ENCODE data around the gene INPP5A. TPM values are rescaled to one million over a fixed set of nuclear protein-coding genes. Genes with fewer than 3 reads are reported as not detected.

INPP5A gene
- total and polyA plus RNA-seq, 2 of the 13 experiments (the other 11 are each of a cell fraction or from before 2014, with no cell fraction given) = 17.5 to 37.9 TPM

DNA sequence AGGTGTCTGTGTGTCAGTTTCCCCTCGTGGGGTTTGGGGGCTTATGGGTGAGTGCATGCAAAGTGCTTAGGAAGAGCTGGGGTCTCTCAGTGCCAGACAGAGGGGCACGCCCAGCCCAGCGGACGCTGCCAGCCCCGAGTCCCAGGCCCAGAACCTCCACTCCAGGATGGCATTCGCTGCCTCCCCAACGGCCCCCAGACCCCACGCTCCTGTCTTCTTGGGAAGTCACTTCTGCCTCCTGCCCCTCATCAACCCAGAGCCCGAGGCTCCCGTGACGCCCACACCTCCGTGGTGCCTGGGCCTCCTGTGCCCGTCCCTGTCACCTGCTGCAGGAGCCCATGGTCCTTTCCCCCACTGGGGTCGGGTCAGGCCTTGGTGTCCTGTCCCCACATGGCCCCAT lies 213.3 kb downstream of the INPP5A start:
- ChIA-PET CTCF (ENCODE audit: low intra/inter-chr PET ratio, low total read pairs) (no interaction called here), POLR2A (no interaction called here)
- no peak overlapping the region for H3K4me3 ChIP-seq (replicated peaks in 1 of 3; ENCODE audit: insufficient read depth in 1 of 3, low read depth in 2 of 3, low read length in 3 of 3)
- no peaks in the 10 kb centered on the region for H3K27me3 ChIP-seq (ENCODE audit: control insufficient read depth in 1 of 2, insufficient read depth in 2 of 2, low read length in 2 of 2)
- H3K79me2 ChIP-seq (ENCODE audit: insufficient read depth, low read length) = no peaks in the 10 kb centered on the region
- H3K4me1 ChIP-seq (ENCODE audit: insufficient read depth, low read length) = no peaks in the 10 kb centered on the region
- no peak overlapping the region for H3K27ac ChIP-seq (ENCODE audit: extremely low read length, insufficient read depth, low read length)
- no TSS peak for BruUV-seq (replicated peaks)
- in situ Hi-C loops (cut with HindIII; ENCODE audit: extremely low pct_ligation_motif_present, low pct_unique_long_range_greater_than_20kb) = no loop called here
- intact Hi-C loops (cut with micrococcal nuclease; ENCODE audit: unreplicated experiment) = no loop called here
- no peak for FAIRE-seq
- TF ChIP-seq GPN1 (CRISPR knock-in tag; IDR thresholded peaks at IDR 0.05; ENCODE audit: borderline replicate concordance) (no peak), ZNF672 (CRISPR knock-in tag; IDR thresholded peaks at IDR 0.05) (no peak), FOXK2 (IDR thresholded peaks at IDR 0.05) (no peak), SP1 (IDR thresholded peaks at IDR 0.05) (no peak), SP1 (CRISPR knock-in tag; IDR thresholded peaks at IDR 0.05) (no peak)
- TF ChIP-seq, protein P1, sequence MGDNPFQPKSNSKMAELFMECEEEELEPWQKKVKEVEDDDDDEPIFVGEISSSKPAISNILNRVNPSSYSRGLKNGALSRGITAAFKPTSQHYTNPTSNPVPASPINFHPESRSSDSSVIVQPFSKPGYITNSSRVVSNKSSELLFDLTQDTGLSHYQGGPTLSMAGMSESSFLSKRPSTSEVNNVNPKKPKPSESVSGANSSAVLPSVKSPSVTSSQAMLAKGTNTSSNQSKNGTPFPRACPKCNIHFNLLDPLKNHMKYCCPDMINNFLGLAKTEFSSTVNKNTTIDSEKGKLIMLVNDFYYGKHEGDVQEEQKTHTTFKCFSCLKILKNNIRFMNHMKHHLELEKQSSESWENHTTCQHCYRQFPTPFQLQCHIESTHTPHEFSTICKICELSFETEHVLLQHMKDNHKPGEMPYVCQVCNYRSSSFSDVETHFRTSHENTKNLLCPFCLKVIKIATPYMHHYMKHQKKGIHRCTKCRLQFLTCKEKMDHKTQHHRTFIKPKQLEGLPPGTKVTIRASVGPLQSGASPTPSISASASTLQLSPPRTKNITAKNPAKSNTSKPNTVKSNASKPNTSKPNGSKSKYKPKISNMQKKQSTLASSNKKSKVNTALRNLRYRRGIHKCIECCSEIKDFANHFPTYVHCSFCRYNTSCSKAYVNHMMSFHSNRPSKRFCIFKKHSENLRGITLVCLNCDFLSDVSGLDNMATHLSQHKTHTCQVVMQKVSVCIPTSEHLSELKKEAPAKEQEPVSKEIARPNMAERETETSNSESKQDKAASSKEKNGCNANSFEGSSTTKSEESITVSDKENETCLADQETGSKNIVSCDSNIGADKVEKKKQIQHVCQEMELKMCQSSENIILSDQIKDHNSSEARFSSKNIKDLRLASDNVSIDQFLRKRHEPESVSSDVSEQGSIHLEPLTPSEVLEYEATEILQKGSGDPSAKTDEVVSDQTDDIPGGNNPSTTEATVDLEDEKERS (CRISPR knock-in tag; IDR thresholded peaks at IDR 0.05) = no peak
- TF ChIP-seq, protein P2, sequence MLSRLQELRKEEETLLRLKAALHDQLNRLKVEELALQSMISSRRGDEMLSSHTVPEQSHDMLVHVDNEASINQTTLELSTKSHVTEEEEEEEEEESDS (CRISPR knock-in tag; IDR thresholded peaks at IDR 0.05; ENCODE audit: borderline replicate concordance) = no peak
- no peaks in the 10 kb centered on the region for H3K9me3 ChIP-seq (ENCODE audit: low read length)
- no peak for ATAC-seq
- H3K4me2 ChIP-seq (ENCODE audit: low read depth, low read length) = no peak overlapping the region
- WGBS (ENCODE audit: low lambda C conversion rate) = 97% methylated on average over 6 of the region's 14 CpGs
- H3K9ac ChIP-seq (ENCODE audit: insufficient read depth, low read depth, low read length) = no peak overlapping the region
- H3K36me3 ChIP-seq (replicated peaks in 1 of 2; ENCODE audit: control insufficient read depth in 1 of 2, insufficient read depth in 2 of 2, low read length in 2 of 2) = peaks cover 0 to 2% of the 10 kb centered on the region in 2 experiments; a peak in 2 of 5 replicates
- no peak overlapping the region for H2AFZ ChIP-seq (ENCODE audit: low read length)
- no peak for DNase-seq (ENCODE audit: low spot score)
- no peaks in the 10 kb centered on the region for H4K20me1 ChIP-seq (ENCODE audit: insufficient read depth, low read length)

Measured in HepG2 (cell line).